GM12891 (cell line): ENCODE results near the gene MOCOS.

Source experiments
- PAX5 ChIP-seq: IDR thresholded peaks from 2 replicates; pipeline ENCODE4 v1.6.1; 2011; ENCODE audit warnings: low read length, moderate library complexity, mild to moderate bottlenecking; ENCODE audit not compliant: insufficient read depth, severe bottlenecking
- POLR2A ChIP-seq: IDR thresholded peaks from 2 replicates; pipeline ENCODE4 v1.6.1; 2011; ENCODE audit warnings: low read depth, low read length, control low read depth
- POLR2AphosphoS5 ChIP-seq: IDR thresholded peaks from 2 replicates; pipeline ENCODE4 v1.6.1; 2011; ENCODE audit warnings: low read depth, low read length, control low read depth
- SPI1 ChIP-seq: IDR thresholded peaks from 2 replicates; pipeline ENCODE4 v1.6.1; 2011; ENCODE audit warnings: low read depth, low read length, control low read depth

- TF ChIP-seq POLR2AphosphoS5 = no peak
- no peak for TF ChIP-seq SPI1
- TF ChIP-seq POLR2A = no peak
- no peak for TF ChIP-seq PAX5
Observed at GRCh38 chr18:36301884-36302283, 114.6 kb downstream of the MOCOS start.
